ENCODE measurements around the gene BAHD1. TPM values are rescaled to one million over a fixed set of nuclear protein-coding genes. Genes with fewer than 3 reads are reported as not detected.

Gene BAHD1
- total and polyA plus RNA-seq, 2 experiments from 2014 or later, result 11.2 to 40.1 TPM

DNA sequence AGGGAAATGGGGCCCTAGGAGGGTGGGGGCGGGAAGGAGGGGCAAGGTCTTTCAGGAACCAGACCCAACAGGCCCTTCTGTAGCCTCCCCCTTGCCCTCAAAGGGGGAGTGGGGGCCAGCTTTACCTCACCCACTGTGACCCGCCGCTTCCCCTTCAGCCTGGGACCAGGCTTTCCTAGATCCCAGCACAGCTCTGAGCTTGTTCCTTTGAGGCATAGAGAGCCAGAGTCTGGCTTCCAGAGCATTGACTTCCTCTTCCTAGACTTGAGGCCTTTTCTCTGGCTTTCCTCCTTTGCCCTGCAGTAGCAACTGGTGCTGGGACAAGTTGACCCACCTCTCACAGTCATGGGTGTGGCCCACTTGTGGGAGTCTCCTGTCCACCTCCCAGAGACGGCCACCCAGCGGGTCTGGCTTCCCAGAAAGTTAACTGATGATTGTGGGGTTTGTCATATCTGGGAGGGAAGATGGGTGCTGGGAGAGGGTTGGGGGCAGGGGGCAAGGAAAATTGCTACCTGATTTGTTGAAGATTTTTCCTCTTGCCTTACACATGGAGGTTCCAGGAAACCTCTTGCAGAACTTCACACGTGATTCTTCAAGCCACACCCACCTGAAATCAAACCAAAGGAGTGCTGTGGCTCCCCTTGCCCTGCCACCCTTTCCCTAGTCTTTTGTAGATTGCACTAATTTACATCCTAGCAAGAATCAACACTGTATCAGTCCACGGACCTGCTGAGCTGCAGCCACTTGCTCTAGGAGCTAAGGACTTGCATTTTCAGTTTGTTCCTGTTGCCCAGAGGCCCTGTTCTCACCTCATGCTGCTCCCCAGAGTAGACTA is 25.9 kb downstream of the BAHD1 start (continued):
- TF ChIP-seq NANOG (IDR thresholded peaks at IDR 0.05; ENCODE audit: borderline replicate concordance) (no peak), JUNB (IDR thresholded peaks at IDR 0.05; ENCODE audit: unreplicated experiment) (no peak), EZH2phosphoT487 (IDR thresholded peaks at IDR 0.05; ENCODE audit: unreplicated experiment) (no peak)
- TF ChIP-seq, protein P1, sequence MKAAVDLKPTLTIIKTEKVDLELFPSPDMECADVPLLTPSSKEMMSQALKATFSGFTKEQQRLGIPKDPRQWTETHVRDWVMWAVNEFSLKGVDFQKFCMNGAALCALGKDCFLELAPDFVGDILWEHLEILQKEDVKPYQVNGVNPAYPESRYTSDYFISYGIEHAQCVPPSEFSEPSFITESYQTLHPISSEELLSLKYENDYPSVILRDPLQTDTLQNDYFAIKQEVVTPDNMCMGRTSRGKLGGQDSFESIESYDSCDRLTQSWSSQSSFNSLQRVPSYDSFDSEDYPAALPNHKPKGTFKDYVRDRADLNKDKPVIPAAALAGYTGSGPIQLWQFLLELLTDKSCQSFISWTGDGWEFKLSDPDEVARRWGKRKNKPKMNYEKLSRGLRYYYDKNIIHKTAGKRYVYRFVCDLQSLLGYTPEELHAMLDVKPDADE (IDR thresholded peaks at IDR 0.05), result no peak

DNA sequence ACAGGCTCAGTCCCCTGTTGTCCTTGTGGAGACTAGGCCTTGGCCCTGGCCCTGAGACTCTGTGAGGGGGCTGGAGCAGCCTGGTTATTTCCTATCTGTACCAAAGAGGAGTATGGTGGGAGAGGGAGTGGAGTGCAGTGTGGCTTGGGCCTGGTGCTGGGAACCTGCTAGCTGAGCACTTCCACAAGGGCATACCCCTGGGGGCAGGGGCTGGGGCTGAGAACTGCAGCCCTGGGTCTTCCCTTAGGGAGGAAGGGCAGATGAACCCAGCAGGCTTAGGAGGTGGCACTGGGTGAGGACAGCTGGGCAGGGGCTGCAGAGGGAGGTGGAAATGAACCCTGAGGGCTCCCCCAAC is 26.5 kb downstream of the BAHD1 start:
- Mint-ChIP-seq H3K4me3 (no peak overlapping the region), H3K4me1 (peaks cover 17% of the 10 kb centered on the region), H3K27me3 (ENCODE audit: insufficient read depth, low read depth, poor library complexity) (peaks cover 12% of the 10 kb centered on the region), H3K36me3 (ENCODE audit: low read depth) (peaks cover 49% of the 10 kb centered on the region), H3K27ac (no peak overlapping the region), H3K9me3 (no peaks in the 10 kb centered on the region)
- Histone ChIP-seq H4K20me1 (replicated peaks; ENCODE audit: insufficient read depth) (peaks cover 19% of the 10 kb centered on the region), H3K4me3 (no peak overlapping the region), H3K4me1 (ENCODE audit: insufficient read depth) (peaks cover 16% of the 10 kb centered on the region), H3K27me3 (ENCODE audit: insufficient read depth) (no peaks in the 10 kb centered on the region), H3F3A (replicated peaks; ENCODE audit: low read depth) (peaks cover 20% of the 10 kb centered on the region), H3K27ac (ENCODE audit: low read depth) (no peak overlapping the region), H3K9me2 (ENCODE audit: insufficient read depth) (no peaks in the 10 kb centered on the region), H3K4me2 (no peak overlapping the region), H3K36me3 (ENCODE audit: insufficient read depth) (peaks cover 8% of the 10 kb centered on the region; the same call in 1 of the 2 replicates), H2AFZ (no peak overlapping the region), H3K79me2 (replicated peaks; ENCODE audit: insufficient read depth) (0 out of 2 replicates have a peak, but pooled peaks cover 3% of the 10 kb centered on the region)
- no peak for DNase-seq (ENCODE audit: low spot score)
- no peak for ATAC-seq
- TF ChIP-seq, protein P2, sequence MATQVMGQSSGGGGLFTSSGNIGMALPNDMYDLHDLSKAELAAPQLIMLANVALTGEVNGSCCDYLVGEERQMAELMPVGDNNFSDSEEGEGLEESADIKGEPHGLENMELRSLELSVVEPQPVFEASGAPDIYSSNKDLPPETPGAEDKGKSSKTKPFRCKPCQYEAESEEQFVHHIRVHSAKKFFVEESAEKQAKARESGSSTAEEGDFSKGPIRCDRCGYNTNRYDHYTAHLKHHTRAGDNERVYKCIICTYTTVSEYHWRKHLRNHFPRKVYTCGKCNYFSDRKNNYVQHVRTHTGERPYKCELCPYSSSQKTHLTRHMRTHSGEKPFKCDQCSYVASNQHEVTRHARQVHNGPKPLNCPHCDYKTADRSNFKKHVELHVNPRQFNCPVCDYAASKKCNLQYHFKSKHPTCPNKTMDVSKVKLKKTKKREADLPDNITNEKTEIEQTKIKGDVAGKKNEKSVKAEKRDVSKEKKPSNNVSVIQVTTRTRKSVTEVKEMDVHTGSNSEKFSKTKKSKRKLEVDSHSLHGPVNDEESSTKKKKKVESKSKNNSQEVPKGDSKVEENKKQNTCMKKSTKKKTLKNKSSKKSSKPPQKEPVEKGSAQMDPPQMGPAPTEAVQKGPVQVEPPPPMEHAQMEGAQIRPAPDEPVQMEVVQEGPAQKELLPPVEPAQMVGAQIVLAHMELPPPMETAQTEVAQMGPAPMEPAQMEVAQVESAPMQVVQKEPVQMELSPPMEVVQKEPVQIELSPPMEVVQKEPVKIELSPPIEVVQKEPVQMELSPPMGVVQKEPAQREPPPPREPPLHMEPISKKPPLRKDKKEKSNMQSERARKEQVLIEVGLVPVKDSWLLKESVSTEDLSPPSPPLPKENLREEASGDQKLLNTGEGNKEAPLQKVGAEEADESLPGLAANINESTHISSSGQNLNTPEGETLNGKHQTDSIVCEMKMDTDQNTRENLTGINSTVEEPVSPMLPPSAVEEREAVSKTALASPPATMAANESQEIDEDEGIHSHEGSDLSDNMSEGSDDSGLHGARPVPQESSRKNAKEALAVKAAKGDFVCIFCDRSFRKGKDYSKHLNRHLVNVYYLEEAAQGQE (IDR thresholded peaks at IDR 0.05; ENCODE audit: unreplicated experiment), result no peak
- TF ChIP-seq EZH2phosphoT487 (IDR thresholded peaks at IDR 0.05; ENCODE audit: unreplicated experiment) (no peak), STAT1 (IDR thresholded peaks at IDR 0.05; ENCODE audit: unreplicated experiment) (no peak), ZNF331 (CRISPR knock-in tag; IDR thresholded peaks at IDR 0.05; ENCODE audit: low read depth) (no peak), POLR2AphosphoS5 (IDR thresholded peaks at IDR 0.05; ENCODE audit: low read depth) (no peak), EZH2 (IDR thresholded peaks at IDR 0.05; ENCODE audit: low read depth, unreplicated experiment) (no peak), CREB1 (CRISPR knock-in tag; IDR thresholded peaks at IDR 0.05; ENCODE audit: low read depth) (no peak), NANOG (IDR thresholded peaks at IDR 0.05; ENCODE audit: borderline replicate concordance) (no peak), JUNB (IDR thresholded peaks at IDR 0.05; ENCODE audit: unreplicated experiment) (no peak), ZNF114 (CRISPR knock-in tag; IDR thresholded peaks at IDR 0.05) (no peak)
- TF ChIP-seq, protein P3, sequence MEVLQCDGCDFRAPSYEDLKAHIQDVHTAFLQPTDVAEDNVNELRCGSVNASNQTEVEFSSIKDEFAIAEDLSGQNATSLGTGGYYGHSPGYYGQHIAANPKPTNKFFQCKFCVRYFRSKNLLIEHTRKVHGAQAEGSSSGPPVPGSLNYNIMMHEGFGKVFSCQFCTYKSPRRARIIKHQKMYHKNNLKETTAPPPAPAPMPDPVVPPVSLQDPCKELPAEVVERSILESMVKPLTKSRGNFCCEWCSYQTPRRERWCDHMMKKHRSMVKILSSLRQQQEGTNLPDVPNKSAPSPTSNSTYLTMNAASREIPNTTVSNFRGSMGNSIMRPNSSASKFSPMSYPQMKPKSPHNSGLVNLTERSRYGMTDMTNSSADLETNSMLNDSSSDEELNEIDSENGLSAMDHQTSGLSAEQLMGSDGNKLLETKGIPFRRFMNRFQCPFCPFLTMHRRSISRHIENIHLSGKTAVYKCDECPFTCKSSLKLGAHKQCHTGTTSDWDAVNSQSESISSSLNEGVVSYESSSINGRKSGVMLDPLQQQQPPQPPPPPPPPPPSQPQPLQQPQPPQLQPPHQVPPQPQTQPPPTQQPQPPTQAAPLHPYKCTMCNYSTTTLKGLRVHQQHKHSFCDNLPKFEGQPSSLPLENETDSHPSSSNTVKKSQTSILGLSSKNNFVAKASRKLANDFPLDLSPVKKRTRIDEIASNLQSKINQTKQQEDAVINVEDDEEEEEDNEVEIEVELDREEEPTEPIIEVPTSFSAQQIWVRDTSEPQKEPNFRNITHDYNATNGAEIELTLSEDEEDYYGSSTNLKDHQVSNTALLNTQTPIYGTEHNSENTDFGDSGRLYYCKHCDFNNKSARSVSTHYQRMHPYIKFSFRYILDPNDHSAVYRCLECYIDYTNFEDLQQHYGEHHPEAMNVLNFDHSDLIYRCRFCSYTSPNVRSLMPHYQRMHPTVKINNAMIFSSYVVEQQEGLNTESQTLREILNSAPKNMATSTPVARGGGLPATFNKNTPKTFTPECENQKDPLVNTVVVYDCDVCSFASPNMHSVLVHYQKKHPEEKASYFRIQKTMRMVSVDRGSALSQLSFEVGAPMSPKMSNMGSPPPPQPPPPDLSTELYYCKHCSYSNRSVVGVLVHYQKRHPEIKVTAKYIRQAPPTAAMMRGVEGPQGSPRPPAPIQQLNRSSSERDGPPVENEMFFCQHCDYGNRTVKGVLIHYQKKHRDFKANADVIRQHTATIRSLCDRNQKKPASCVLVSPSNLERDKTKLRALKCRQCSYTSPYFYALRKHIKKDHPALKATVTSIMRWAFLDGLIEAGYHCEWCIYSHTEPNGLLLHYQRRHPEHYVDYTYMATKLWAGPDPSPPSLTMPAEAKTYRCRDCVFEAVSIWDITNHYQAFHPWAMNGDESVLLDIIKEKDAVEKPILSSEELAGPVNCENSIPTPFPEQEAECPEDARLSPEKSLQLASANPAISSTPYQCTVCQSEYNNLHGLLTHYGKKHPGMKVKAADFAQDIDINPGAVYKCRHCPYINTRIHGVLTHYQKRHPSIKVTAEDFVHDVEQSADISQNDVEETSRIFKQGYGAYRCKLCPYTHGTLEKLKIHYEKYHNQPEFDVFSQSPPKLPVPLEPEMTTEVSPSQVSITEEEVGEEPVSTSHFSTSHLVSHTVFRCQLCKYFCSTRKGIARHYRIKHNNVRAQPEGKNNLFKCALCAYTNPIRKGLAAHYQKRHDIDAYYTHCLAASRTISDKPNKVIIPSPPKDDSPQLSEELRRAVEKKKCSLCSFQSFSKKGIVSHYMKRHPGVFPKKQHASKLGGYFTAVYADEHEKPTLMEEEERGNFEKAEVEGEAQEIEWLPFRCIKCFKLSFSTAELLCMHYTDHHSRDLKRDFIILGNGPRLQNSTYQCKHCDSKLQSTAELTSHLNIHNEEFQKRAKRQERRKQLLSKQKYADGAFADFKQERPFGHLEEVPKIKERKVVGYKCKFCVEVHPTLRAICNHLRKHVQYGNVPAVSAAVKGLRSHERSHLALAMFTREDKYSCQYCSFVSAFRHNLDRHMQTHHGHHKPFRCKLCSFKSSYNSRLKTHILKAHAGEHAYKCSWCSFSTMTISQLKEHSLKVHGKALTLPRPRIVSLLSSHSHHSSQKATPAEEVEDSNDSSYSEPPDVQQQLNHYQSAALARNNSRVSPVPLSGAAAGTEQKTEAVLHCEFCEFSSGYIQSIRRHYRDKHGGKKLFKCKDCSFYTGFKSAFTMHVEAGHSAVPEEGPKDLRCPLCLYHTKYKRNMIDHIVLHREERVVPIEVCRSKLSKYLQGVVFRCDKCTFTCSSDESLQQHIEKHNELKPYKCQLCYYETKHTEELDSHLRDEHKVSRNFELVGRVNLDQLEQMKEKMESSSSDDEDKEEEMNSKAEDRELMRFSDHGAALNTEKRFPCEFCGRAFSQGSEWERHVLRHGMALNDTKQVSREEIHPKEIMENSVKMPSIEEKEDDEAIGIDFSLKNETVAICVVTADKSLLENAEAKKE (CRISPR knock-in tag; IDR thresholded peaks at IDR 0.05), result no peak
- TF ChIP-seq, protein P1 (IDR thresholded peaks at IDR 0.05), result no peak

All from GM23338 (cell line).